Ascending aorta (tissue), 2 donors: ENCODE data around the gene MSANTD4. TPM values are rescaled to one million over a fixed set of nuclear protein-coding genes. Genes with fewer than 3 reads are reported as not detected.
"Not testable (repeated sequence)": the region's sequence is repeated elsewhere in the genome, so short reads cannot be mapped to it uniquely, and the experiment has no call there.

ENCODE experiments used
- DNase-seq, 2 donors: peaks; one replicate each; pipeline ENCODE4 v3.0.0-alpha.2; 2019; ENCODE audit warnings: low spot score in 2 of 2
- H3K27ac ChIP-seq, 2 donors: fragments of 200-600 bp; sonication (generic); one replicate each; pipeline ENCODE4 v1.5.1; 2016 to 2017; ENCODE audit warnings: mild to moderate bottlenecking in 1 of 2
- H3K27me3 ChIP-seq: fragments of 200-600 bp; sonication (generic); one replicate; pipeline ENCODE4 v1.5.1; 2017
- H3K36me3 ChIP-seq, 2 donors: fragments of 200-600 bp; sonication (generic); one replicate each; pipeline ENCODE4 v1.5.1; 2016
- H3K4me1 ChIP-seq, 2 donors: fragments of 200-600 bp; sonication (generic); one replicate each; pipeline ENCODE4 v1.5.1; 2016 to 2017; ENCODE audit warnings: mild to moderate bottlenecking in 1 of 2
- H3K4me3 ChIP-seq, 2 donors: fragments of 200-600 bp; sonication (generic); one replicate each; pipeline ENCODE4 v1.5.1; 2016 to 2017; ENCODE audit warnings: mild to moderate bottlenecking in 1 of 2
- H3K9me3 ChIP-seq, 2 donors: fragments of 200-600 bp; sonication (generic); one replicate each; pipeline ENCODE4 v1.5.1; 2016
- intact Hi-C: fragments of 100-400 bp; cut with DNase I; formaldehyde crosslinking; loops from one replicate; pipeline ENCODE4 v1.15.1; 2023
- total RNA-seq: library from RNA; depleted of rRNA; stranded (reverse); fragments of >200 nt; gene quantifications from one replicate; pipeline ENCODE4 v1.1.0, GENCODE V29; 2016
- TF ChIP-seq, protein P1 (sequence below), 3 experiments: fragments of 200-600 bp in 2 of 3; fragments of 450-650 bp in 1 of 3; sonication (generic) in 2 of 3; IDR thresholded peaks; one replicate each; pipeline ENCODE4 v1.5.1; 2016 to 2019; ENCODE audit warnings: antibody characterized with exemption in 3 of 3, mild to moderate bottlenecking in 1 of 3, moderate library complexity in 1 of 3

MSANTD4 gene
- total RNA-seq, 1 donor from 2014 or later = 13.6 TPM

DNA sequence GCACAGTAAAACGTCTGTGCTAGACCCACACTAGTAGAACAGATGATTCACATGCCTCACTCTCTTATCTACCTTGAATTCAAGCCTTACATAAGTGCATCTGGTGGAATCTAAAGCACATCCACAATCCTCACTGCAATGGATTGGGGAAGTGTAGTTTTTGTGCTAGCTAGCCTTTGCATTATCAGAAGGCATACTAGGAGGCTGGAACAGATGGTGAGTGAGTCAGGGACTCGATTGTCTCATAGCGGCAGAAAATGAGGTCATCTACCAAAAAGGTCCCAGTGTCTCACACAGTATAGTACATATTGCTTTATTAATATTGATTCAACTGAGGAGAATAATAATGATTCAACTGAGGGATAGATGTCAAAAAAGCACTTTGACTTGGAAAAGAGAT, 9.3 kb downstream of the MSANTD4 start:
- Histone ChIP-seq H3K4me3 (no peak overlapping the region), H3K4me1 (peaks cover 0 to 3% of the 10 kb centered on the region in 2 donors), H3K9me3 (no peaks in the 10 kb centered on the region), H3K36me3 (peaks cover 23 to 31% of the 10 kb centered on the region in 2 donors), H3K27me3 (no peaks in the 10 kb centered on the region), H3K27ac (no peak overlapping the region)
- DNase-seq = no peak
- TF ChIP-seq, protein P1, sequence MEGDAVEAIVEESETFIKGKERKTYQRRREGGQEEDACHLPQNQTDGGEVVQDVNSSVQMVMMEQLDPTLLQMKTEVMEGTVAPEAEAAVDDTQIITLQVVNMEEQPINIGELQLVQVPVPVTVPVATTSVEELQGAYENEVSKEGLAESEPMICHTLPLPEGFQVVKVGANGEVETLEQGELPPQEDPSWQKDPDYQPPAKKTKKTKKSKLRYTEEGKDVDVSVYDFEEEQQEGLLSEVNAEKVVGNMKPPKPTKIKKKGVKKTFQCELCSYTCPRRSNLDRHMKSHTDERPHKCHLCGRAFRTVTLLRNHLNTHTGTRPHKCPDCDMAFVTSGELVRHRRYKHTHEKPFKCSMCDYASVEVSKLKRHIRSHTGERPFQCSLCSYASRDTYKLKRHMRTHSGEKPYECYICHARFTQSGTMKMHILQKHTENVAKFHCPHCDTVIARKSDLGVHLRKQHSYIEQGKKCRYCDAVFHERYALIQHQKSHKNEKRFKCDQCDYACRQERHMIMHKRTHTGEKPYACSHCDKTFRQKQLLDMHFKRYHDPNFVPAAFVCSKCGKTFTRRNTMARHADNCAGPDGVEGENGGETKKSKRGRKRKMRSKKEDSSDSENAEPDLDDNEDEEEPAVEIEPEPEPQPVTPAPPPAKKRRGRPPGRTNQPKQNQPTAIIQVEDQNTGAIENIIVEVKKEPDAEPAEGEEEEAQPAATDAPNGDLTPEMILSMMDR (IDR thresholded peaks at IDR 0.05) = no peak
- intact Hi-C loops = no loop called here

DNA sequence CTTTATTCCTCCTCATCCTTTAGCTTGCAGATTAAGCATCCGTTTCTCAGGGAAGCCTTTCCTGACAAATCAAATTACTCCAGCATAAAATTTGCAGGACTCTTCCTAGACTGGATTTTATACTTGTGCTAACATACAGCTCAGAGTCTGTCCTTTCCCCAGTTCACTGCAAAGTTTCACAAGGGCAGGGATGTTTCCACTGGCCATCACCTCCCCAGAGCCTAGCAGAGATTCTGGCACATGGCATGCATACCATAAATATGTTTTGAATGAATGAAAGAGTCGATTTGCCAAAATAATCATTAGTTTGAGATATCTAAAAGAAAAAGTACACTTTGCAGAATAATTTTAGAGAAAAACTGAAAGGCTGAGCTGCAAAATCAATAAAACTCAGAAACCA, 10.6 kb downstream of the MSANTD4 start:
- TF ChIP-seq, protein P1 (IDR thresholded peaks at IDR 0.05) = no peak
- H3K27me3 ChIP-seq = no peaks in the 10 kb centered on the region
- H3K4me3 ChIP-seq = no peak overlapping the region
- DNase-seq = no peak
- intact Hi-C loops = no loop called here
- no peak overlapping the region for H3K27ac ChIP-seq
- H3K36me3 ChIP-seq = peaks cover 33 to 43% of the 10 kb centered on the region in 2 donors
- H3K4me1 ChIP-seq = peaks cover 0 to 3% of the 10 kb centered on the region in 2 donors
- H3K9me3 ChIP-seq = no peaks in the 10 kb centered on the region

GRCh38 chr11:106003094-106003493, 18.9 kb downstream of the MSANTD4 start:
- H3K4me1 ChIP-seq, H3K27me3 ChIP-seq, H3K9me3 ChIP-seq, H3K4me3 ChIP-seq, DNase-seq, H3K27ac ChIP-seq, intact Hi-C loops: not testable (repeated sequence)
- H3K36me3 ChIP-seq = peaks cover 32 to 49% of the 10 kb centered on the region in 2 donors

DNA sequence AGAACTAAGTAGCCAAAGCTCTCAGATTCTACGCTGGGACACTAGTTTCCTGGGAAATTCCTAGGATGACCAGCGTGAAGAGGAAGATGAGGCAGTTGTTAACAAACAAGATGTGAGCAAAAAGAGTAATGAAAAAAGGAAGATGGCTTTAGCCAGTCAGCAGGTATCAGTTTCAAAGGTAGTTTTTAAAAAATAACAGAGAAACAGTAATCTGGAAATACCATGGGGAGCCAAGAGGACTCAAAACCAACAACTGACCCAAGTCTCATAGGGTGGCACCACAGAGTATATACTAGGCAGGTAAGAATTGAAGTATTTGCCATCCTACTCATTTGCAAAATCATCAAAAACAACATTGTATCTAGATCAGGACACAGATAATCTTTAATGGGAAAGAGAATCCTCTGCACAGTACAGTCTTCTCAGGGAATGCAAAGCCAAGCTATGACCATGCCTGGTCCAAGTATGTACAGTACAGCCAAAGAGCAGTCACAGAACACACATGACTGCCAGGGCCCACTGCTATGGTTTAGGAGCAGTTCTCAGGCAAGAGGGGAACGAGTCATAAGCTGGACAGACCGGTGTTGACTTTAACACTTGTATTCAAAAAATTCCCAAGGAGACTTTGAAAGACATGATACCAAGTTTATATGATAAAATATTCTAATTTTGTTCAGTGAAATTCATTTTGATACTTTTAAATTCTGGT, 20.6 kb downstream of the MSANTD4 start:
- TF ChIP-seq, protein P1 (IDR thresholded peaks at IDR 0.05) = no peak
- DNase-seq = no peak
- Histone ChIP-seq H3K4me3 (no peak overlapping the region), H3K4me1 (no peaks in the 10 kb centered on the region), H3K9me3 (peaks cover 0 to 9% of the 10 kb centered on the region in 2 donors), H3K36me3 (peaks cover 21 to 42% of the 10 kb centered on the region in 2 donors), H3K27me3 (no peaks in the 10 kb centered on the region), H3K27ac (no peak overlapping the region)
- intact Hi-C loops = no loop called here

DNA sequence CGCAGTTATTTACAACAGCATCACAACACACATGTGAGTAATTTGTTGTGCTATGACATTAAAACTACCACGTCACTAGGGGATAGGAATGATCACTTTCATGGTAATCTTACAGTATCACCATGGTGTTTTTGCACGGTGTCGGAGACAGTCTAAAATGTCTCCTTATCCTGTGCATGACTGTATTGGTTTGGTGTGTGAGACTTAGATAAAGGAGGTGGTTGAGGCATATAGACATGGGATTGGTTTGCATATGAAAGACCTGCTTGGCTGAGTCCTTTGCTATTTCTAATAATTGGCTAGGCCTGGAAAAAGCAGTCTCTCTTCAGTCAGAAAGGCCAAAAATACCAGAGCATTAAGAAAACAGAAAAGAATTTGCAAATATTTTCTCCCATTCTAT, 30.2 kb downstream of the MSANTD4 start:
- no peak for DNase-seq
- H3K36me3 ChIP-seq = peaks cover 10 to 31% of the 10 kb centered on the region in 2 donors
- no peak overlapping the region for H3K27ac ChIP-seq
- TF ChIP-seq, protein P1 (IDR thresholded peaks at IDR 0.05) = no peak
- no peaks in the 10 kb centered on the region for H3K4me1 ChIP-seq
- H3K4me3 ChIP-seq = no peak overlapping the region
- no peaks in the 10 kb centered on the region for H3K27me3 ChIP-seq
- intact Hi-C loops = no loop called here
- H3K9me3 ChIP-seq = peaks cover 0 to 15% of the 10 kb centered on the region in 2 donors

GRCh38 chr11:105989124-105989523, 32.9 kb downstream of the MSANTD4 start:
- TF ChIP-seq, protein P1 (IDR thresholded peaks at IDR 0.05) = no peak
- DNase-seq = no peak
- no peaks in the 10 kb centered on the region for H3K4me1 ChIP-seq
- no peaks in the 10 kb centered on the region for H3K27me3 ChIP-seq
- peaks cover 0 to 7% of the 10 kb centered on the region in 2 donors for H3K36me3 ChIP-seq
- H3K4me3 ChIP-seq = no peak overlapping the region
- H3K9me3 ChIP-seq = peaks cover 0 to 11% of the 10 kb centered on the region in 2 donors
- intact Hi-C loops = no loop called here
- H3K27ac ChIP-seq = no peak overlapping the region
